WI38 (cell line): ENCODE data around the gene KRT6C.
"Not testable (repeated sequence)": the region's sequence is repeated elsewhere in the genome, so short reads cannot be mapped to it uniquely, and the experiment has no call there.

ENCODE experiments used
- H3K4me3 ChIP-seq: 2 replicates; pipeline ENCODE4 v1.5.1; 2011; ENCODE audit warnings: low read depth, mild to moderate bottlenecking, control low read depth, low read length
- CTCF ChIP-seq: IDR thresholded peaks from 2 replicates; pipeline ENCODE4 v1.5.1; 2012; ENCODE audit warnings: low read depth, mild to moderate bottlenecking, control low read depth, low read length

Gene KRT6C

GRCh38 chr12:52493172-52493571 is 19.6 kb upstream of the KRT6C start, which contains the start of gene KRT6A:
Gene KRT6A, minus strand, starts transcription at chr12:52493257. Its CDS starts 69 bp downstream, at chr12:52493188.
- H3K4me3 ChIP-seq = no peak within 1 kb of the TSS
- no peak for TF ChIP-seq CTCF

- H3K4me3 ChIP-seq = not testable (repeated sequence)
Measured at GRCh38 chr12:52492405-52492804, 18.8 kb upstream of the KRT6C start.

- H3K4me3 ChIP-seq = not testable (repeated sequence)
Measured at GRCh38 chr12:52491495-52491894, 17.9 kb upstream of the KRT6C start.

- no peak overlapping the region for H3K4me3 ChIP-seq
- no peak for TF ChIP-seq CTCF
Measured at GRCh38 chr12:52488736-52489135, 15.1 kb upstream of the KRT6C start.

- H3K4me3 ChIP-seq = not testable (repeated sequence)
Measured at GRCh38 chr12:52487744-52488443, 14.3 kb upstream of the KRT6C start.

- TF ChIP-seq CTCF = no peak
- no peak overlapping the region for H3K4me3 ChIP-seq
Measured at GRCh38 chr12:52487211-52487610, 13.6 kb upstream of the KRT6C start.

GRCh38 chr12:52486166-52487105 is 12.8 kb upstream of the KRT6C start:
- TF ChIP-seq CTCF = no peak

GRCh38 chr12:52480073-52480472 is 6.5 kb upstream of the KRT6C start:
- TF ChIP-seq CTCF = no peak

More at GRCh38 chr12:52486166-52487105, 12.8 kb upstream of the KRT6C start:
- H3K4me3 ChIP-seq = no peak overlapping the region

GRCh38 chr12:52477651-52478050 is 4.0 kb upstream of the KRT6C start:
- TF ChIP-seq CTCF = no peak
- no peak overlapping the region for H3K4me3 ChIP-seq

More at GRCh38 chr12:52480073-52480472, 6.5 kb upstream of the KRT6C start:
- no peak overlapping the region for H3K4me3 ChIP-seq
